ENCODE measurements around the gene ACOT7.

DNA sequence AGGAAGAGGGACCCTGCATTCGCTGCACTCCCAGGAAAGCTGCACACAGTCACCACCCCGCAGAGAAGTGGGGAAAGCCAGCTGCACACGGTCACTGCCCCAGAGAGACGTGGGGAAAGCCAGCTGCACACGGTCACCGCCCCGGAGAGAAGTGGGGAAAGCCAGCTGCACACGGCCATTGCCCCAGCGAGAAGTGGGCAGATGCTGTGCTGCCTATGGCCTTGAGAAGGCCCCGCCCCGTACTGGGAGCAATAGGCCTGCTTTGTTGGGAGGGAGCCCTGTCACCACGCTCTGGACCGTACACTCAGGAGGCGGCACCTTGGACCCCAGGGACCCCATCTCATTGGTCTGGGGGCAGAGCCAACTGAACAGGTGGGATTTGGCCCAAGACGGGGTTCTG lies 128.4 kb downstream of the ACOT7 start:
- TF ChIP-seq, protein P1, sequence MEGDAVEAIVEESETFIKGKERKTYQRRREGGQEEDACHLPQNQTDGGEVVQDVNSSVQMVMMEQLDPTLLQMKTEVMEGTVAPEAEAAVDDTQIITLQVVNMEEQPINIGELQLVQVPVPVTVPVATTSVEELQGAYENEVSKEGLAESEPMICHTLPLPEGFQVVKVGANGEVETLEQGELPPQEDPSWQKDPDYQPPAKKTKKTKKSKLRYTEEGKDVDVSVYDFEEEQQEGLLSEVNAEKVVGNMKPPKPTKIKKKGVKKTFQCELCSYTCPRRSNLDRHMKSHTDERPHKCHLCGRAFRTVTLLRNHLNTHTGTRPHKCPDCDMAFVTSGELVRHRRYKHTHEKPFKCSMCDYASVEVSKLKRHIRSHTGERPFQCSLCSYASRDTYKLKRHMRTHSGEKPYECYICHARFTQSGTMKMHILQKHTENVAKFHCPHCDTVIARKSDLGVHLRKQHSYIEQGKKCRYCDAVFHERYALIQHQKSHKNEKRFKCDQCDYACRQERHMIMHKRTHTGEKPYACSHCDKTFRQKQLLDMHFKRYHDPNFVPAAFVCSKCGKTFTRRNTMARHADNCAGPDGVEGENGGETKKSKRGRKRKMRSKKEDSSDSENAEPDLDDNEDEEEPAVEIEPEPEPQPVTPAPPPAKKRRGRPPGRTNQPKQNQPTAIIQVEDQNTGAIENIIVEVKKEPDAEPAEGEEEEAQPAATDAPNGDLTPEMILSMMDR (conservative IDR thresholded peaks at IDR 0.05; ENCODE audit: low read depth in 2 of 2): no peak
- TF ChIP-seq POLR2AphosphoS5 (IDR thresholded peaks at IDR 0.05; ENCODE audit: low read depth) (no peak), EZH2 (IDR thresholded peaks at IDR 0.05; ENCODE audit: low read depth, unreplicated experiment) (no peak), CREB1 (CRISPR knock-in tag; IDR thresholded peaks at IDR 0.05; ENCODE audit: low read depth) (no peak), EZH2phosphoT487 (IDR thresholded peaks at IDR 0.05; ENCODE audit: unreplicated experiment) (no peak)
- TF ChIP-seq, protein P2, sequence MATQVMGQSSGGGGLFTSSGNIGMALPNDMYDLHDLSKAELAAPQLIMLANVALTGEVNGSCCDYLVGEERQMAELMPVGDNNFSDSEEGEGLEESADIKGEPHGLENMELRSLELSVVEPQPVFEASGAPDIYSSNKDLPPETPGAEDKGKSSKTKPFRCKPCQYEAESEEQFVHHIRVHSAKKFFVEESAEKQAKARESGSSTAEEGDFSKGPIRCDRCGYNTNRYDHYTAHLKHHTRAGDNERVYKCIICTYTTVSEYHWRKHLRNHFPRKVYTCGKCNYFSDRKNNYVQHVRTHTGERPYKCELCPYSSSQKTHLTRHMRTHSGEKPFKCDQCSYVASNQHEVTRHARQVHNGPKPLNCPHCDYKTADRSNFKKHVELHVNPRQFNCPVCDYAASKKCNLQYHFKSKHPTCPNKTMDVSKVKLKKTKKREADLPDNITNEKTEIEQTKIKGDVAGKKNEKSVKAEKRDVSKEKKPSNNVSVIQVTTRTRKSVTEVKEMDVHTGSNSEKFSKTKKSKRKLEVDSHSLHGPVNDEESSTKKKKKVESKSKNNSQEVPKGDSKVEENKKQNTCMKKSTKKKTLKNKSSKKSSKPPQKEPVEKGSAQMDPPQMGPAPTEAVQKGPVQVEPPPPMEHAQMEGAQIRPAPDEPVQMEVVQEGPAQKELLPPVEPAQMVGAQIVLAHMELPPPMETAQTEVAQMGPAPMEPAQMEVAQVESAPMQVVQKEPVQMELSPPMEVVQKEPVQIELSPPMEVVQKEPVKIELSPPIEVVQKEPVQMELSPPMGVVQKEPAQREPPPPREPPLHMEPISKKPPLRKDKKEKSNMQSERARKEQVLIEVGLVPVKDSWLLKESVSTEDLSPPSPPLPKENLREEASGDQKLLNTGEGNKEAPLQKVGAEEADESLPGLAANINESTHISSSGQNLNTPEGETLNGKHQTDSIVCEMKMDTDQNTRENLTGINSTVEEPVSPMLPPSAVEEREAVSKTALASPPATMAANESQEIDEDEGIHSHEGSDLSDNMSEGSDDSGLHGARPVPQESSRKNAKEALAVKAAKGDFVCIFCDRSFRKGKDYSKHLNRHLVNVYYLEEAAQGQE (IDR thresholded peaks at IDR 0.05; ENCODE audit: unreplicated experiment): no peak
- TF ChIP-seq, protein P3, sequence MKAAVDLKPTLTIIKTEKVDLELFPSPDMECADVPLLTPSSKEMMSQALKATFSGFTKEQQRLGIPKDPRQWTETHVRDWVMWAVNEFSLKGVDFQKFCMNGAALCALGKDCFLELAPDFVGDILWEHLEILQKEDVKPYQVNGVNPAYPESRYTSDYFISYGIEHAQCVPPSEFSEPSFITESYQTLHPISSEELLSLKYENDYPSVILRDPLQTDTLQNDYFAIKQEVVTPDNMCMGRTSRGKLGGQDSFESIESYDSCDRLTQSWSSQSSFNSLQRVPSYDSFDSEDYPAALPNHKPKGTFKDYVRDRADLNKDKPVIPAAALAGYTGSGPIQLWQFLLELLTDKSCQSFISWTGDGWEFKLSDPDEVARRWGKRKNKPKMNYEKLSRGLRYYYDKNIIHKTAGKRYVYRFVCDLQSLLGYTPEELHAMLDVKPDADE (IDR thresholded peaks at IDR 0.05): no peak

Measured in GM23338 (cell line).